Stimulated activated CD4-positive, alpha-beta T cell treated with anti-CD3 and anti-CD28 coated beads, Interleukin-12 subunit alpha, Interleukin-12 subunit beta, amount 100 ng/mL, for 24 hours (primary cell): ENCODE results near the gene PLLP.
"Not testable (repeated sequence)": the region's sequence is repeated elsewhere in the genome, so short reads cannot be mapped to it uniquely, and the experiment has no call there.

Experiments used
- DNase-seq, 2 experiments: peaks; one replicate each; pipeline ENCODE4 v3.0.0-alpha.2; 2020; ENCODE audit warnings: low read depth in 2 of 2

Gene PLLP

DNA sequence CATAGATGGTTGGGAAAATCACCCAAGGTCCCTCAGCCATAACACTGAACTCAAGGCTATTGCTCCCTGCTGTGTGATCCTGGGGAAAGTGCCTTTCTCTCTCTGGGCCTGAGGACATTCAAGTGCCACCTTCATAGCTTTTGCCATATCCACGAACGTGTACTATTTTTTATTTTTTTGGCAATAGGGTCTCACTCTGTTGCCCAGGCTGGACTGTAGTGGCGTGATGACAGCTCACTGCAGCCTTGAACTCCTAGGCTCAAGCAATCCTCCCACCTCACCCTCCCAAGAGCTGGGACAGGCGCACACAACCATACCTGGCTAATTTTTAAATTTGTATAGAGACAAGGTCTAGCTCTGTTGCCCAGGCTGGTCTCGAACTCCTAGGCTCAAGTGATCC is 10.6 kb downstream of the PLLP start:
- DNase-seq: no peak

DNA sequence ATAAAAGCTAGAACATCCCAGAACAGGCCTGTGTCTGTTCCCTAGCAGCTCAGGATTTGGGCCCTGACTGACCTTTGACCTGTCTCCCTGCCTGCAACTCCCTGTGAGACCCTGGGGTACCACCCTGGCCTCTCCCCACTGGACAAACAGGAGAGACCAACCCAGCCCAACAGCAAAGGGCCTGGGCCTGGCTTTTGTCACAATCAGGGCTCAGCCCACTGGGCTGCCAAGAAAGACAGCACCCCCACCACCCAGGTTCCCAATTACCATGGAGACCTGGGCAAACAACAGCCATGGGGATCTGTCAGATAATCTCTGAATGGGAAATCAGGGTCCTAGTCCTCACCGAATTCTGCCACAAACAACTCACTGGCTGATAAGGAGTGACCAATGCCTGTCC is 11.1 kb downstream of the PLLP start:
- no peak for DNase-seq

- no peak for DNase-seq
These were observed 12.5 kb downstream of the PLLP start for GRCh38 chr16:57271867-57272495.

DNA sequence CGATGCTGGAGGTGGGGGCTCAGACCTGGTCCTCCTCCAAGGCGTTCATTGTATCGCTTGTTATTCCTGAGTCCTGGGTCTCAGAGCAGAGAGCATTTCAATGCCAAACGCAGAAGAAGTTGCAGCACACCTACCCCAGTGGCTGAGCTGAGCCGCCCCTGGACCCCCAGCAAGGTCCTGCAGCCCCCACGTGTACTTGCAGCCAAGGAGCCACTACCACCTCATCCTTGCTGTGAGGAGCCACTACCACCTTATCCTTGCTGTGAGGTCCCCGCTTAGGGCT is 13.5 kb downstream of the PLLP start:
- no peak for DNase-seq

DNA sequence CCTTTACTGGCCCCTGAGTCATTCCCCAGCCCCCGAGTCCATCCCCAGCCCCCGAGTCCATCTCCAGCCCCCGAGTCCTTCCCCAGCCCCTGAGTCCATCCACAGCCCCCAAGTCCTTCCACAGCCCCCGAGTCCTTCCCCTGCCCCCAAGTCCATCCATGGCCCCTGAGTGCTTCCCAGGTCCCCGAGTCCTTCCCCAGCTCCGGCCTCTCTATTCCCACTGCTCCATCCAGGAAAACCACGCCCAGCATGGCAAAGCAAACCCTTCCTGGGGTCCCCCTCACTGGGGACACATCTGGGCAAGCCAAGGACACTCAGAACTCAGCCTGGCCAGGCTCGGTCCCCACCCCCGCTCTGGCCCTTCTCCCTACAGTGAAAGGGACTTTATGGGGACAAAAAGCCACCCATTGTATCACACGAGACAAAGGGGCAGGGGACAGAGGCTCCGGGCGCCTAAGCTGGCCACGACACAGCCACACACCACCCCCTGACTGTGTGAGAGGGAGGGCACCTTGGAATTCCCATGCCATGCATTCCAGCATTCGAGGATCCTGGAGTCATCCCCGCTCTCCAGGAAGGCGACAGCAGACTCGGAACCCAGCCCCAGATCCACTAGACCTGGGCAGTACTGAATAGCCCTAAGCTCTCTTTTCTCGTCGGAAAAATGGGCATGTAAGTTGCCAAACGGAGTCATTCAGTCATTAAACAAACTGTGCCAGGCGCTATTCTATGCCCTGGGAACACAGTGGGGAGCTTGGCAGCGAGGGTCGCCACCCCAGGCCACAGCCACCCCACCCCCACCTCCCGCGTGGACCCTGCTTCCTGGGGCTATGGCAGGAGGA is 14.0 kb downstream of the PLLP start:
- no peak for DNase-seq

- DNase-seq: no peak
These were observed 15.4 kb downstream of the PLLP start for GRCh38 chr16:57268804-57269800.

DNA sequence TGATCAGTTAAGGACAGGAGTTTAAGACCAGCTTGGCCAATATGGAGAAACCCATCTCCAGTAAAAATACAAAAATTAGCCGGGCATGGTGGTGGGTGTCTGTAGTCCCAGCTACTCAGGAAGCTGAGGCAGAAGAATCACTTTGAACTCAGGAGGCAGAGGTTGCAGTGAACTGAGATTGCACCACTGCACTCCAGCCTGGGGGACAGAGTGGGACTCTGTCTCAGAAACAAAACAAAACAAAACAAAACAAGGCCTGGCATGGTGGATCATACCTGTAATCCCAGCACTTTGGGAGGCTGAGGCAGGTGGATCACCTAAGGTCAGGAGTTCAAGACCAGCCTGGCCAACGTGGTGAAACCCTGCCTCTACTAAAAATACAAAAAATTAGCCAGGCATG is 17.1 kb downstream of the PLLP start:
- not testable (repeated sequence) for DNase-seq

GRCh38 chr16:57266531-57267260 is 17.8 kb downstream of the PLLP start:
- DNase-seq: no peak

- no peak for DNase-seq
These were observed 18.5 kb downstream of the PLLP start for GRCh38 chr16:57265850-57266530.

GRCh38 chr16:57264950-57265371 is 19.5 kb downstream of the PLLP start:
- no peak for DNase-seq

DNA sequence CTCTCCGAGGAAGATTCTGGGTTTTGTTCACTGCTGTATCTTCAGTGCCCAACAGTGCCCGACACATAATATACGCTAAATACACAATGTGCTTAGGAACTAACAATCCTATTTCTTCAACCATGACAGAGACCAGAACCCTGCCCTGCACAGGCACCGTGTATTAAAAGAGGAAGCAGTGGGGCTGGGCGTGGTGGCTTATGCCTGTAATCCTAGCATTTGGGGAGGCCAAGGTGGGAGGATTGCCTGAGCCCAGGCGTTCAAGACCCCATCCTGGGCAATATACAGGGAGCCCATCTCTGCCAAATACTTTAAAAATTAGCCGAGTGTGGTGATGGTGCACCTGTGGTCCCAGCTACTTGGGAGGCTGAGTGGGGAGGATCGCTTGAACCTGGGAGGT is 20.1 kb downstream of the PLLP start:
- DNase-seq: no peak

DNA sequence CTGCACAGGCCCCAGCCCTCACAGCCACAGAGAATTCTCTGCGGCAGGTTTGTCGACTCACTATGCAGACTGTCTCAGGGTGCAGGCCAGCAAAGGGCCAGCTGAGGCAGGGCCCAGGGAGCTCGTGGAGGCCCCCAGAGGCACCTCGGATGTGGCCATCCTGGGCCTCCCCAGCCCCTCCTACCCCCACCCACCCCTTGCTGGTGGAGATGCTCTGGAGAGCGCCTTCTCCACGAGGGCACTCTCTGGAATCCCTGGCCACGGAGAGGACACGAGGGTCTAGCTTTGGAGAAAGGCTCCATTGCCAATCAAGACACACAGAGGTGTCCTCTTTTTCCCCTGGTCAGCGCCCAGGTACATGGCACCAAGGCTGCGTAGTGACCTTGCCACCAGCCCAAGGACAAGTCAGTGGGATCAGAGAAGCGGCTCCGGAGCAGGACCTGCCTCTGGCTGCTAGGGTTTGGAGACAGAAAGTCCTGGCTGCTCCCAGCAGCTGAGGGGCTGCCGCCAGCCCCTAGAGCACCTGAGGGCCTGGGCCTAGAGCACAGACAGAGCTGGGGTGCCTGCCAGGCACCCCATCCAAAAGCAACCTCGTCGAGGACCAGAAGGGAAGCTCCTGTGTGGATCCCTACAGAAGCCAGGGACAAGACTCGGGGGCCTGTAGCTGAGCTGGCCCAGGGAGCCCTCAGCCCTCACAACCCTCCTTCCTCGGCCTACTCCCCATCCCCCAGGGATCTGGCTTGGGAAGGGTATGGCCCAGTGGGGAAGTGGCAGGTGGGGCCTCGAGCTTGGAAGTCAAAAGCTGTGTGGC is 20.7 kb downstream of the PLLP start:
- DNase-seq: no peak

GRCh38 chr16:57262841-57263540 is 21.5 kb downstream of the PLLP start:
- DNase-seq: no peak

DNA sequence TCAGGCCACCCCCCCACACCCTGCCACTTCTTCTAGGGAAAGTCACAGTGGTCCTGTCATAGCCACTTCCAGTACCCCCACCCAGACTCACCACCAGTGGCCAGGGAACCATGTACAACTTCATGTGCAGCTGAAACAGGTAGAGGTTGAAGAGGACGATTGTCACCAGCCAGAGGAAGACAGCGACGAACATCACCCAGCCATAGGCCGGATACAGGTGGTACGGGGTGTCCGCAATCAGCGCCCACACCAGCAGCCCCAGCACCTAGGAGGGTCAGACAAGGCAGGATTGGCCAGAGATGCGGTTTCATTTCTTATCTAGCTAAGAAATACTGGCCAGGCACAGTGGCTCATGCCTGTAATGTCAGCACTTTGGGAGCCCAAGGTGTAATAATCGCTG is 22.7 kb downstream of the PLLP start:
- no peak for DNase-seq

- no peak for DNase-seq
These were observed 24.1 kb downstream of the PLLP start for GRCh38 chr16:57260294-57260929.

- DNase-seq: no peak
These were observed 25.5 kb downstream of the PLLP start for GRCh38 chr16:57258910-57259475.

DNA sequence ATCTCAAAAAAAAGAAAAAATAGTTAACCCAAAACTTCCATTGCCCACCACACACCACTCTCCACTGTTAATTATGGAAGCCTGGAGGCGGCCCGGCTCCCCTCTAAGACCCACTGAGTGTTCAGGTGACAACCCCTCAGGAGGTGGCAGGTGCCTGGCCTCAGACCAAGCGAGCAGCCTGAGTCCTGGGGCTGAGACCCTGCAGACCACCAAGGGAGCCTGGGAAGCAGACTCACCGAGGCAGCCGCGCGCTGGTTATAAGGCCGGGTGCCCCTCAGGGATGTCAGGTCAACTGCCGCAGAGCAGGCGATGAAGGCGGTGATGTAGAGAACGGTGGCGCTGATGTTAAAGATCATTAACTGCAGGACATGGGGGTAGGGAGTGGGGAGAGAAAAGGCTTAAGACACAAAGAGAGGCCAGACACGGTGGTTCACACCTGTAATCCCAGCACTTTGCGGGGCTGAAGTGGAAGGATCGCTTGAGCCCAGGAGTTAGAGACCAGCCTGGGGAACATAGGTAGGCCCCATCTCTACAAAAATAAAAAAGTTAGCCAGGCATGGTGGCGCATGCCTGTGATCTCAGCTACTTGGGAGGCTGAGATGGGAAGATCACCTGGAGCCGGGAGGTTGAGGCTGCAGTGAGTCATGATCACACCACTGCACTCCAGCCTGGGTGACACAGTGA is 26.1 kb downstream of the PLLP start:
- DNase-seq: no peak

DNA sequence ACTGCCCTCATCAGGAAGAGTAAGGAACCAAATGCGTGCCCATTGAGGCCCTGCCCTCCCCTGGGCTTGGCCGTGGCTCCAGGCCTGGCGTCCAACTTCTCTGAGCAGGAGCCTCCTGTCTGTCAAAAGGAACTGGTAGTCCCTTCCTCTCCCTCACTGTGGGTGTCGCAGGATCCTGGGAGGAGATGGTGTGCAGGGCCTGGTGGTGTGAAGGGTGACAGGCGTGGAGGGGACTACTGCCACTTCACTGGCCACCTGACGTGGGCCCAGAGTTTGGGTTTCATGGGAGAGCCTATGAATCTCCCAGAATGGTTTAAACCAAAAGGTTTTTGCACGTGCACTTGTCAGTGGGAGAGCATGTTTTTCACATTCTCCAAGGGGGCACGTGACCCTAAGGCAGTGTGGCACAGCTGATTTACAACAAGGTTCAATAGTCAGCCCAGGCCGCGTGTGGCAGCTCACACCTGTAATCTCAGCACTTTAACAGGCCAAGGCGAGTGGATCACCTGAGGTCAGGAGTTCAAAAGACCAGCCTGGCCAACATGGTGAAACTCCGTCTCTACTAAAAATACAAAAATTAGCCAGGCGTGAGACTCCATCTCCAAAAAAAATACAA is 26.9 kb downstream of the PLLP start:
- no peak for DNase-seq
